Measurements from ENCODE around the gene KCNIP4. TPM values are rescaled to one million over a fixed set of nuclear protein-coding genes. Genes with fewer than 3 reads are reported as not detected.

The KCNIP4 gene
- total and polyA plus RNA-seq, 10 donors = not detected

DNA sequence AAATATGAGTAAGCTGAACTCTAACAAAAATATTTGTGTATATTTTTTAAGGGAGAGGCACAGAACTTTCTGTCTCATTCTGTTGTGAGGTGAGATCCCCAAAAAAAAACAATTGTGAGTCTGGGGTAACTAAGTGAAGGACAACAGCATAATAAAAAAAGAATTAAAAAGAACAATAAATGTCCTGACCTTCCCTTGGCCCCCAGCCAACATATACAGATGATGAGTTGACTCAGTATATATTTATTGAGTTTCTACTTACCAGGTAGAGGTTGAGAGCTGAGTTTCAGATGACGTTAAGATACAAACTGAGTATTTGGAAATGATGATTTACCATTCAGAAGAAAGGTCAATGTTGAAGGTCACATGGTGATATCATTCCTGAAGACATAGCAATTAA lies 239.5 kb downstream of the KCNIP4 start:
- no peak for TF ChIP-seq POLR2AphosphoS5 (IDR thresholded peaks at IDR 0.05)
- TF ChIP-seq POLR2A (IDR thresholded peaks at IDR 0.05) = no peak
- TF ChIP-seq, protein P1, sequence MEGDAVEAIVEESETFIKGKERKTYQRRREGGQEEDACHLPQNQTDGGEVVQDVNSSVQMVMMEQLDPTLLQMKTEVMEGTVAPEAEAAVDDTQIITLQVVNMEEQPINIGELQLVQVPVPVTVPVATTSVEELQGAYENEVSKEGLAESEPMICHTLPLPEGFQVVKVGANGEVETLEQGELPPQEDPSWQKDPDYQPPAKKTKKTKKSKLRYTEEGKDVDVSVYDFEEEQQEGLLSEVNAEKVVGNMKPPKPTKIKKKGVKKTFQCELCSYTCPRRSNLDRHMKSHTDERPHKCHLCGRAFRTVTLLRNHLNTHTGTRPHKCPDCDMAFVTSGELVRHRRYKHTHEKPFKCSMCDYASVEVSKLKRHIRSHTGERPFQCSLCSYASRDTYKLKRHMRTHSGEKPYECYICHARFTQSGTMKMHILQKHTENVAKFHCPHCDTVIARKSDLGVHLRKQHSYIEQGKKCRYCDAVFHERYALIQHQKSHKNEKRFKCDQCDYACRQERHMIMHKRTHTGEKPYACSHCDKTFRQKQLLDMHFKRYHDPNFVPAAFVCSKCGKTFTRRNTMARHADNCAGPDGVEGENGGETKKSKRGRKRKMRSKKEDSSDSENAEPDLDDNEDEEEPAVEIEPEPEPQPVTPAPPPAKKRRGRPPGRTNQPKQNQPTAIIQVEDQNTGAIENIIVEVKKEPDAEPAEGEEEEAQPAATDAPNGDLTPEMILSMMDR (IDR thresholded peaks at IDR 0.05 in 8 of 11, conservative IDR thresholded peaks at IDR 0.05 in 3 of 11) = no peak
- H3K4me1 ChIP-seq = no peaks in the 10 kb centered on the region
- WGBS, 5 donors = 67 to 84% (median 81%) methylated on average over 1 of the region's 1 CpG
- H3K27ac ChIP-seq = no peak overlapping the region
- DNase-seq = no peak
- no peak overlapping the region for H3K4me3 ChIP-seq
- H3K9me3 ChIP-seq = no peaks in the 10 kb centered on the region
- H3K36me3 ChIP-seq = no peaks in the 10 kb centered on the region
- intact Hi-C loops (cut with DNase I; ENCODE audit: low total_unique reads) = no loop called here
- no peaks in the 10 kb centered on the region for H3K27me3 ChIP-seq (replicated peaks in 1 of 7)

- no peak for DNase-seq
- intact Hi-C loops (cut with DNase I; ENCODE audit: low total_unique reads) = no loop called here
- no peak for TF ChIP-seq POLR2AphosphoS5 (IDR thresholded peaks at IDR 0.05)
- TF ChIP-seq, protein P1 (IDR thresholded peaks at IDR 0.05 in 8 of 11, conservative IDR thresholded peaks at IDR 0.05 in 3 of 11) = no peak
- no peak for TF ChIP-seq POLR2A (IDR thresholded peaks at IDR 0.05)
- H3K4me1 ChIP-seq = no peaks in the 10 kb centered on the region
- H3K4me3 ChIP-seq = no peak overlapping the region
- WGBS, 5 donors = 36 to 48% (median 47%) methylated on average over 4 of the region's 4 CpGs
- H3K27me3 ChIP-seq (replicated peaks in 1 of 7) = peaks cover 0 to 4% (median 0%) of the 10 kb centered on the region in 7 donors
- no peaks in the 10 kb centered on the region for H3K36me3 ChIP-seq
- H3K27ac ChIP-seq = no peak overlapping the region
- H3K9me3 ChIP-seq = no peaks in the 10 kb centered on the region
Measured at GRCh38 chr4:21699446-21699845, 249.1 kb downstream of the KCNIP4 start.

DNA sequence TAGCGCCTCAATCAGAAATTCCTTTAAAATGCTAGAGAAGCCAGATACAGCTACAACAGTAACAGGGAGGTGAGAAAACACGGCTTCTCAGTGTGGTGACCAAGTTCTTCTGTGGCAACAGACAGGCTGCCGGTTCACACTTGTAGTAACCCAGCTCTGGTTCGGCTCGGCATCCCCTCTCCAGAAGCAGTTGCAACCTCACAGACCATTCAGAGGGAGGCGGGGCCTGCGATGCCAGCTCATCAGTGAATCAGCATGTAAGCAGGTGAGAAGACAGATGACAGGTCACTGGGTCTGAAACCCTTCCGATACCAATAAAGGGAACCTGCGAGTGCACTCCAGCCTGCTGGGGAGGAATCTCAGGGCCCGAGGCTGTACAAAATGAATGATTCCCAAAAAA lies 251.0 kb downstream of the KCNIP4 start:
- H3K9me3 ChIP-seq = no peaks in the 10 kb centered on the region
- H3K27ac ChIP-seq = no peak overlapping the region
- no peaks in the 10 kb centered on the region for H3K36me3 ChIP-seq
- 11 to 22% (median 20%) methylated on average over 10 of the region's 10 CpGs for WGBS, 5 donors
- no peak overlapping the region for H3K4me3 ChIP-seq
- no peaks in the 10 kb centered on the region for H3K4me1 ChIP-seq
- TF ChIP-seq POLR2A (IDR thresholded peaks at IDR 0.05) (no peak), POLR2AphosphoS5 (IDR thresholded peaks at IDR 0.05) (no peak)
- TF ChIP-seq, protein P1 (IDR thresholded peaks at IDR 0.05 in 8 of 11, conservative IDR thresholded peaks at IDR 0.05 in 3 of 11) = no peak
- peak; percentile 64 for DNase-seq
- intact Hi-C loops (cut with DNase I; ENCODE audit: low total_unique reads) = no loop called here
- peaks cover 0 to 4% (median 0%) of the 10 kb centered on the region in 7 donors for H3K27me3 ChIP-seq (replicated peaks in 1 of 7)

GRCh38 chr4:21695141-21695540 lies 253.4 kb downstream of the KCNIP4 start:
- Histone ChIP-seq H3K27me3 (replicated peaks in 1 of 7) (peaks cover 0 to 4% (median 0%) of the 10 kb centered on the region in 7 donors), H3K4me3 (no peak overlapping the region), H3K36me3 (no peaks in the 10 kb centered on the region), H3K27ac (no peak overlapping the region), H3K4me1 (no peaks in the 10 kb centered on the region), H3K9me3 (peaks cover 0 to 5% (median 0%) of the 10 kb centered on the region in 8 donors)
- no peak for TF ChIP-seq POLR2AphosphoS5 (IDR thresholded peaks at IDR 0.05)
- intact Hi-C loops (cut with DNase I; ENCODE audit: low total_unique reads) = no loop called here
- WGBS, 5 donors = 35 to 79% (median 44%) methylated on average over 4 of the region's 4 CpGs
- DNase-seq = no peak

GRCh38 chr4:21692241-21692640 lies 256.3 kb downstream of the KCNIP4 start:
- Histone ChIP-seq H3K4me3 (no peak overlapping the region), H3K27ac (no peak overlapping the region), H3K36me3 (no peaks in the 10 kb centered on the region), H3K27me3 (replicated peaks in 1 of 7) (no peaks in the 10 kb centered on the region), H3K4me1 (no peaks in the 10 kb centered on the region), H3K9me3 (peaks cover 0 to 5% (median 0%) of the 10 kb centered on the region in 8 donors)
- WGBS, 5 donors = 33 to 45% (median 36%) methylated on average over 1 of the region's 1 CpG
- no peak for DNase-seq
- intact Hi-C loops (cut with DNase I; ENCODE audit: low total_unique reads) = no loop called here
- TF ChIP-seq, protein P1 (IDR thresholded peaks at IDR 0.05 in 8 of 11, conservative IDR thresholded peaks at IDR 0.05 in 3 of 11) = no peak
- TF ChIP-seq POLR2AphosphoS5 (IDR thresholded peaks at IDR 0.05) (no peak), POLR2A (IDR thresholded peaks at IDR 0.05) (no peak)
